Measurements from ENCODE around the gene EFS.

Gene EFS

GRCh38 chr14:23359167-23359626 lies 5.8 kb downstream of the EFS start:
- in situ Hi-C loops (cut with MboI; ENCODE audit: low sequenced_read_pairs) = no loop called here

GRCh38 chr14:23358553-23359166 lies 6.3 kb downstream of the EFS start:
- in situ Hi-C loops (cut with MboI; ENCODE audit: low sequenced_read_pairs) = no loop called here

- in situ Hi-C loops (cut with MboI; ENCODE audit: low sequenced_read_pairs) = no loop called here
These were observed 6.9 kb downstream of the EFS start for GRCh38 chr14:23358042-23358441.

GRCh38 chr14:23357261-23357660 lies 7.7 kb downstream of the EFS start:
- in situ Hi-C loops (cut with MboI; ENCODE audit: low sequenced_read_pairs) = no loop called here

GRCh38 chr14:23356662-23357061 lies 8.3 kb downstream of the EFS start:
- in situ Hi-C loops (cut with MboI; ENCODE audit: low sequenced_read_pairs) = no loop called here

- in situ Hi-C loops (cut with MboI; ENCODE audit: low sequenced_read_pairs) = no loop called here
These were observed 9.0 kb downstream of the EFS start for GRCh38 chr14:23355871-23356435.

- in situ Hi-C loops (cut with MboI; ENCODE audit: low sequenced_read_pairs) = no loop called here
These were observed 10.0 kb downstream of the EFS start for GRCh38 chr14:23354990-23355389.

GRCh38 chr14:23353433-23353780 lies 11.6 kb downstream of the EFS start:
- in situ Hi-C loops (cut with MboI; ENCODE audit: low sequenced_read_pairs) = no loop called here

GRCh38 chr14:23352506-23353432 lies 12.2 kb downstream of the EFS start, which contains the start of gene SLC22A17:
SLC22A17 (minus strand) TSS chr14:23352887.
- in situ Hi-C loops (cut with MboI; ENCODE audit: low sequenced_read_pairs) = no loop called here

GRCh38 chr14:23351681-23352505 lies 13.1 kb downstream of the EFS start:
- in situ Hi-C loops (cut with MboI; ENCODE audit: low sequenced_read_pairs) = no loop called here

- in situ Hi-C loops (cut with MboI; ENCODE audit: low sequenced_read_pairs) = no loop called here
These were observed 15.7 kb downstream of the EFS start for GRCh38 chr14:23349156-23349845.

- in situ Hi-C loops (cut with MboI; ENCODE audit: low sequenced_read_pairs) = no loop called here
These were observed 16.7 kb downstream of the EFS start for GRCh38 chr14:23348297-23348655.

- in situ Hi-C loops (cut with MboI; ENCODE audit: low sequenced_read_pairs) = no loop called here
These were observed 17.3 kb downstream of the EFS start for GRCh38 chr14:23347406-23348296.

- in situ Hi-C loops (cut with MboI; ENCODE audit: low sequenced_read_pairs) = no loop called here
These were observed 18.1 kb downstream of the EFS start for GRCh38 chr14:23346693-23347405.

GRCh38 chr14:23345987-23346692 lies 18.8 kb downstream of the EFS start:
- in situ Hi-C loops (cut with MboI; ENCODE audit: low sequenced_read_pairs) = no loop called here

- in situ Hi-C loops (cut with MboI; ENCODE audit: low sequenced_read_pairs) = no loop called here
These were observed 20.5 kb downstream of the EFS start for GRCh38 chr14:23344481-23344880.

GRCh38 chr14:23339506-23340268 lies 25.3 kb downstream of the EFS start:
- in situ Hi-C loops (cut with MboI; ENCODE audit: low sequenced_read_pairs) = no loop called here

Measured in HL-60/S4 treated with retinoic acid at 250 ng/mL for 4 days and 3 days (cell line).